Measurements from ENCODE around the gene ABLIM2.
"Not testable (repeated sequence)": the region's sequence is repeated elsewhere in the genome, so short reads cannot be mapped to it uniquely, and the experiment has no call there.

ABLIM2 gene

GRCh38 chr4:7947927-7948326 lies 210.7 kb downstream of the ABLIM2 start:
- in situ Hi-C loops (cut with MboI; ENCODE audit: low sequenced_read_pairs), result no loop called here

DNA sequence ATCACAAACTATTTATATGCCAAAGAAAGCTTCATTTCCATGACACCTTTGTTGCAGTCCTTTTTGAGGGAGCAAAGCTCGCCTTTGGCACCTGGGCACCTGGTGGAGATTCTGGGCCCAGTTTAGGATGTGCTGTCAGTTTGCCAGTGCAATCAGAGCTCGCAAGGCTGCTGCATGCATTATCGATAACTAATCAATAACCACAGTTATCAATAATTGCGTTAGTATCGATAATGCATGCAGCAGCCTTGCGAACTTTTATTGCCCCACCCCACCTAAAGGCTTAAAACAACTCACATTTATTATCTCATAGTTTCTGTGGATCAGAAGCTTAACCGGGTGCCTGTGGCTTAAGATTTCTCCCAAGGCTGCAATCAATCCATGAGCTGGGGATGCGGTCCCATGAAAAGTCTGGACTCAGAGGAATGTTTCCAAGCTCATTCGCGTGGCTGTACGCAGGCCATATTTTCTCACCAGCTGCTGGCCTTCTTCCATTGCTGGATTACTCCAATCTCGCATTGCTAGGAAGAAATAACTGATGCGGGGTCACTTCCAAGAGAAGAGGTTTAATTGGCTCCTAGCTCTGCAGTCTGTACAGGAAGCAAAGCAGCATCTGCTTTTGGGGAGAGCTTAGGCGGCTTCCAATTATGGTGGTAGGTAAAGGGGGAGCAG lies 212.8 kb downstream of the ABLIM2 start:
- in situ Hi-C loops (cut with MboI; ENCODE audit: low sequenced_read_pairs), result no loop called here

DNA sequence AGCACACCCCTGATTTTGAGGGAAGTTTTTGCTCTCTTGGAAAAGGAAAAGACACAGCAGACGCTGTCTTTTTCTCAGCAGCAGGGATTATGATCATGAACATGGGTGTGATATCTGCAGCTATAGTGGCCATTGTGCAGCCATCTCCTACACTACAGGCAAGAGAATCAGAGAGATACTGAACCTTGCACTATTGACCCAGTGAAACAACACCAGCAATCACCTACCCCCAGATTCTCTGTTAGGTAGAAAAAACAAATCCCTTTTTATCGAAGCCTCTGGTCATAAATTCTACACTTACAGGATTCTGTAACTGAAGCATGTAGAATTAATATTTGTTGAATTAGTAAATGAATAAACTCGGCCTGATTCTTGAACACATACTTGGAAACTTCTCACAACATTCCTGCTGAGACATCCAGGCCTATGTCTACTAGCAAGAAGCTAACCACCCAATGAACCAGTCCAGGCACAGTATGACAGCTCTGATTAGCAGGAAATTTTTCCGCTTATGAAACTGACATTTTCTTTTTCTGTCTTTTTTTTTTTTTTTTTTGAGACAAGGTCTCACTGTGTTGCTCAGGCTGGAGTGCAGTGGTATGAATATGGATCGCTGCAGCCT lies 213.9 kb downstream of the ABLIM2 start:
- in situ Hi-C loops (cut with MboI; ENCODE audit: low sequenced_read_pairs), result no loop called here

DNA sequence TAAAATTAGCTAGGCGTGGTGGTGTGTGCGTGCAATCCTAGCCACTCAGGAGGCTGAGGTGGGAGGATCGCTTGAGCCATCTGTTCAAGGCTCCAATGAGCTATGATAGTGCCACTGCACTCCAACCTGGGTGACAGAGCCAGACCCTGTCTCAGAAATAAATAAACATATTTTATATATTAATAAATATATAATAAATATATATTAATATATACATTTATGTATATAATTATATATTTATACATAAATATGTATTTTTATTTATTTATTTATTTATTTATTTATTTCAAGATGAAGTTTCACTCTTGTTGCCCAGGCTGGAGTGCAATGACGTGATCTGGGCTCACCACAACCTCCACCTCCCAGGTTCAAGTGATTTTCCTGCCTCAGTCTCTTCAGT lies 214.9 kb downstream of the ABLIM2 start:
- in situ Hi-C loops (cut with MboI; ENCODE audit: low sequenced_read_pairs), result not testable (repeated sequence)

DNA sequence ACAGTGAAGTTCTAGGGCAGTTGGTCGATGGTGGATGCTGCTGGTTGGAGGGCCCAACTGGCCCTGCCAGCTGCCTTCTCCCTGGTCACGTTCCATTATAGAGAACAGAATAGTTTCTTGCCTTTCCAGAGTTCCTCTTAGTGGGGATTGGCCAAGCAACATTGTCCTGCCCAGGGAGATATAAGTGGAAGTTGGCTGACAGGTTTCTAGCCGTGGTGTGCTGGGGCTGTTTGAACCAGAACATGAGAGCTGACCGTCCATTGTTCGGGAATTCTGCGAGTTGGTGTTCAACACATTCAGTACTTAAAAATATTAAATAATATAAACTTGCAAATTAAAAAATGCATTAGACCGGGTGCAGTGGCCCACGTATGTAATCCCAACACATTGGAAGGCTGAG lies 215.4 kb downstream of the ABLIM2 start:
- in situ Hi-C loops (cut with MboI; ENCODE audit: low sequenced_read_pairs), result no loop called here

GRCh38 chr4:7941965-7942496 lies 216.6 kb downstream of the ABLIM2 start:
- in situ Hi-C loops (cut with MboI; ENCODE audit: low sequenced_read_pairs), result no loop called here

DNA sequence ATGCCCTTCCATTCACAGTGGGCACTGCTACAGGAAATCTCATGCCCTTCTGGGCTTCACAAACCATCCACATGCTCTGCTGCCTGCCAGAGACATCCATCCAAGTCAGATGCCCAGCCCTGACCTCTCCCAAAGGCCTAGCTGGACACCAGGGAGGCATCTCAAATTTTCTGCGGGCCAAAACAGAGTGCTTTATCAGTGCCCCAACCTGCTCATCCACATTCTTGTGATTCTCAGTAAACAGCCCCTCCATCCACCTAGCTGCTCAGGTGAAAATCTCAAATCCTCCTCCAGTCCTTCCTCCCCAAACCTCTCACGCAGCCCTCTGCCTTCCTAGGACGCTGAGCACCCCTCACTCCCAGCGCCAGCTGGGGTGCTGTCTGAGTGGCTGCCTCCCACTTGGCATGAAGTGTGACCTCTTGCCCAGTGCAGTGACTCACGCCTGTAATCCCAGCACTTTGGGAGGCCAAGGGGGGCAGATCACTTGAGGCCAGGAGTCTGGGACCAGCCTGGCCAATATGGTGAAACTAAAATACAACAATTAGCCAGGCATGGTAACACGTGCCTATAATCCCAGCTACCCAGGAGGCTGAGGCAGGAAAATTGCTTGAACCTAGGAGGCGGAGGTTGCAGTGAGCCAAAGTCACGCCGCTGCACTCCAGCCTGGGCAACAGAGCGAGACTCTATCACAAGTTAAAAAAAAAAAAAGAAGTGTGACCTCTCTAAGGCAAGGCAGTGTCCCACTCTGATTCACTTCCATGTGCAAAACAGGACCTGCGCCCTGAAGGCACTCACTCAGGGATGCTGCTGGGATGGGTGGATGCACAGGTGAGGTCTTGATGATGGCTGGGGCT lies 217.3 kb downstream of the ABLIM2 start:
- in situ Hi-C loops (cut with MboI; ENCODE audit: low sequenced_read_pairs), result no loop called here

DNA sequence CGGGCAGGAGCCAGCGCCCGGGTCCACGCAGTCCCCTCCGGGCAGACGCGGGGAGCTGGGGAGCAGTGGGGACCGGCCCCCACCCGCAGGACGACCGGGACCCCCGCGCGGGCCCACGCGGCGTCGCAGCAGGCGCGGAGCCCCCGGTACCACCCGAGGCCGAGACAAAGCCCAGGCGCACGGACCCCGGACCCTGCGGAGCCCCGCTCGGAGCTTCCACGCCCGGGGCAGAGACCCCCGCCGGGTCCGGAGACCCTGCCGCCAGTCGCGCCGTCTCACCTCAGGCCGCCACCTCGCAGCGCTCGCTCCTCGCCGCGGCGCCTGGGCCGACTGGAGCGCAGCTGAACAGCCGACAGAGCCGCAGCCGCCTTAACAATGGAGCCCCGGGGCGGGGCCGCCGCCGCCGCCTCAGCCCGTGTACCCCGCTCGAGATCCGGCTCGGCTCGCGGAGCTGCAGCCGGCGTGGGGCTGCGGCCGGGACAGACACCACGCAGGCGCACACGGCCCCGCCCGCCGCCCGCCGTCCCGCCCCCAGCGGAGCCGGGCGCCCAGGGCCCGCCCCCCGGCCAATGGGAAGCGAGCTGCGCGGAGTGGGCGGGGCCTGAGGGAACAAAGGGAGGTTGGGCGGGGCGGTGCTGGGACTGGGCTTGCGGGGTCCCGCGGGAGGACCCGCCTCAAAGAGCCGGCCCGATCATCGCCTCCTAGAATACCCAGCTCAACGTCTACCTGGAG lies 219.1 kb downstream of the ABLIM2 start, which contains the start of gene AFAP1:
Gene AFAP1 (minus strand): TSS at position 485 of the 732 bp plus-strand sequence. CDS start 67,783 bp downstream, outside the sequence.
- in situ Hi-C loops (cut with MboI; ENCODE audit: low sequenced_read_pairs), result no loop called here

- in situ Hi-C loops (cut with MboI; ENCODE audit: low sequenced_read_pairs), result no loop called here
These were observed 219.8 kb downstream of the ABLIM2 start for GRCh38 chr4:7938609-7939376.

DNA sequence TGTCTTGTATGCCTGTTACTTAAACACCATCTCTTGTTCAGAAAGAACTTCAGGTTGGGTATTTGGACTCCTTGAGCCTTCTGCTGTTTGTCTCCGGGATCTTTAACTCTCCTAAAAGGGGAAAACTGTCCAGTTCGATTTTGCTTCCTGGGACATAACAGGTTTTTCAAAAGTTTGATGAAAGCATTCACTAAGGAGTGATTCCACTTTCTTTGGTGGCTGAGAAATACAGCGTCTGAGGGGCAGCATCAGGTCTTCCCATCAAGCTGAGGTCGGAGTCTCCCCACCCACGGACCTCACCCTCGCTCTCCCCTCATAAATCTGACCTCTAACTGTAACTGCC lies 220.4 kb downstream of the ABLIM2 start:
- in situ Hi-C loops (cut with MboI; ENCODE audit: low sequenced_read_pairs), result no loop called here

DNA sequence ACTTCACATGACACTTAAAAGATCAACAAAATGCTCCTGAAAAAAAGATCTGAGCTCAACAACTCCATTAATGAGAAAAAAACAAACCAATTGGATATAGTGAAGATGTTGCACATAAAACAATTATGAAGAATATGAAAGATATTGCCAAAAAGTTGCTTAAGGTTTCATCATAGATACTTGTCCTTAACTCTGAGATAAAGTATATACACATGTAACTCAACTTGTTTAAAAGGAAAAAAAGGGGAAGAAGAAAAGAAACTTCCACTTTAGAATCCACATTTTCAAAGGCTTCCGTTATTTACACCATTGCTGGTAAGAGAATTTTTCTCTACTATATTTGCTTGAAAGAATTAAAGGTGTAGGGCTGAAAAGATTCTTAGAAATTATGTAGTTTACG lies 221.6 kb downstream of the ABLIM2 start:
- in situ Hi-C loops (cut with MboI; ENCODE audit: low sequenced_read_pairs), result no loop called here

DNA sequence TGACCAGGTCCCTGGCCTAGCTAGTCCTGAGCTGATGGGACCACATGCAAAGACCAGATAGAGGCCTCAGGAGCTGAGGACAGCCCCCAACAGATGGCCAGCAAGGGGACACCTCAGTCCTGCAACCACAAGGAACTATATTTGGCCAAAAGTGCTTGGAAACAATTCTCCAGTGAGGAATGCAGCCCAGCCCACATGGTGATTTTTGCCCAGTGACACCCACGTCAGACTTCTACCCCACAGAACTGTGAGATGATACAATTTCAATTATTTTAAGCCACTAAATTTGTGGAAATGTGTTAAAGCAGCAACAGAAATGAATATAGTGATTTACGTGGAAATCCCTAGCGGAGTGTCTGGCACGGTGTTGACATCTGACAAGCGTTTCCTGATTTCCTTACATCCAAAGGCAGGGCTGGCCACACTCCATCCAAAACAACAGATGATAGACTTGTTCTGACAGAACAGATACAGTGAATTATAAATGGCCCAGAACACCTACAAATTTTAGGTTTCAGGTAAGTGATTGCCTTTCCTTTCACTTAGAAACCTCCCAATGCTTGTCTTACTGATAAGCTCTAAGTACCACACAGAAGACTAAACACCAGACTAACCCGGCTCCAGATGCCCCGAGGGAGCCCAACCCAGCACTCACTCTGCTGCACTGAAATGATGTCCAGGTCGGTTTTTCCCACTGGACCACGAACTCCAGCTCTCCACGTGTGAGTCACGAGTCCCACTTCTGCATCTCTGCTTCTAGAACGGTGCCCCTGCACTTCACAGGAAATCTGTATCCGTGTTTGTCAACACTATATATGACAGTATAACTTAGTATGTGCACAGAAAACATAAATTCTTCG lies 224.7 kb downstream of the ABLIM2 start:
- in situ Hi-C loops (cut with MboI; ENCODE audit: low sequenced_read_pairs), result no loop called here

DNA sequence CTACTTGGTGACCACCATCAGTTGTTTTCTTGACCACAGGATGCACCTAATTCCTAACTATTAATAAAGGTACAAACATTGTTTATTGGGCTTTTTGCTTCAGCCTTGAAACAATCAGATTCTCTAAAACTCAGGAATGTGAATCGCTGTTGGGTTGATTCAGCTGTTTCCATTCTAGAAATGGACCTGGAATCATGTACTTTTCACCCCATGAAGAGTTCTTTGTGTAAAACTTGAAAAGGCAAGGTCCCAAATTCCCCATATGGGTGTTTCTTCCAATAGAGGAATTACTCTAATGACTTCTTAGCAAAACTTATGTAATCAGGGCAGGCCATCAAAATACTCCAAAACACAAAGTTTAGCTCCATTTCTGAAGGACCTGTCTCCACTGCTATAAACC lies 226.3 kb downstream of the ABLIM2 start:
- in situ Hi-C loops (cut with MboI; ENCODE audit: low sequenced_read_pairs), result no loop called here

DNA sequence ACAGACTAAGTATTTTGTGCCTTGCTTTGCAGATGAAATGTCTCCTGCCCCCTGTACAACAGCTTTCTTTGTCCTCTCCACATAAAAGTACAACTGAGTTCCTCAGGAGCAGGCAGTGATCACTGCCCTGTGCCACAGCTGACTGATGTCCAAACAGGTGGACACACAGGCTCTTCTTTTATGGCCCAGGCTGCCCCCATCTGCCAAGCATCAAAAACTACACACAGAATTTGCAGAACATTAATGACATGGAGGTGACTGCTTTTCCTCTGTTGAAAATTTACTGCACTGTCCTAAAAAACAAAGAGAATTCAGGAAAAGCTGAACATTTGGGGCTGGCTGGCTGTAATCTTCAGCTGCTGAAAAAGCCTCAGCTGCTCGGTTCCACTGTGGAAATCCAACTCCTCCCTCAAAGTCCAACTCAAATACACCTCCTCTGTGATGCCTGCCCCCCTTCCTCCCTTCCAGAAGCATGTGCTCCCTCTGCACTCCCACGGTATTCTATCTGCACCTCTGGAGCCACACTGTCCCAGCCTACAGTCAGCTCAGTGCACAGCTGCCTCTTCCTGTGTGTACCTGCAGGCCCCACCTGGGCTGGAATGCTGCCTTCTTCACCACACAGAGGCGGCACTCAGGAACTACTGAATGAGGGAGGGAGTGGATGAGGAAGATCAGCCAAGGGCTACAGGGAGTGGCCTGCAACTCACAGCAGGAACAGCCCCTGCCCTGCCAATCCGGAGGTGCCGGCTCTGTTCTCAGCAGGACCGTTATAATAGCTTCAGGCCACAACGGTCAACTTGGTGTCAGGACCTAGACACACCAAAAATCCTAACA lies 229.3 kb downstream of the ABLIM2 start:
- in situ Hi-C loops (cut with MboI; ENCODE audit: low sequenced_read_pairs), result no loop called here

- in situ Hi-C loops (cut with MboI; ENCODE audit: low sequenced_read_pairs), result no loop called here
These were observed 229.9 kb downstream of the ABLIM2 start for GRCh38 chr4:7928711-7929110.

DNA sequence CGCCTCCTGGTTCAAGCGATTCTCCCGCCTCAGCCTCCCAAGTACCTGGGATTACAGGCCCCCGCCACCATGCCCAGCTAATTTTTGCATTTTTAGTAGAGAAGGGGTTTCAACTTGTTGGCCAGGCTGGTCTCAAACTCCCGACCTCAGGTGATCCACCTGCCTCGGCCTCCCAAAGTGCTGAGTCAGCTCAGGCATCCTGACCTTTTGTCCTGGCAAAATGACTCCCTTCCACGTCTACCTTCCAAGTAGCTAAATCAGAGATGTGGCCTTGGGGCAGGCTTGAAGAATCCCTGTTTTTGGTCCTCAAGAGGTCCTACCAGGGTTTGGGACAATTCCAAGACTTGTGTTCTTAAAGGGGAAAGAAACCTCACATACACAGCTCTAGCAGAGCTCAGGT lies 231.8 kb downstream of the ABLIM2 start:
- in situ Hi-C loops (cut with MboI; ENCODE audit: low sequenced_read_pairs), result no loop called here

DNA sequence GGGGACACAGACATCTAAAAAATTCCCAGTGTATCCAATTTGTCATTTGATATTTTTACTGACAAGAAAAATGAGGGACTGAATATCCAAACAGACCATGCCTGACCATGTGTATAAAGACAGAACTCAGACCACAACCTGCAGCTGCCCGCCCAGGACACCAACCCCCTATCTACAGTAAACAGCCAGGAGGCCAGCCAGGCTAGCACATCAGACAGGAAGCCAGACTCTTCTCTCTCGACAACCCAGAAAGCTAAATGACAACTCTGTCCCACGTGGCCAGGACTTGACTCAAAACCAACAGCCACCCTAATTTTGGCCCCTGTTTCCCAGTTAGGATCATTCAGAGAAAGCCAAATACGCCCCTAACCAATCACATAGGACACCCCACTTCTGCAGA lies 234.0 kb downstream of the ABLIM2 start:
- in situ Hi-C loops (cut with MboI; ENCODE audit: low sequenced_read_pairs), result no loop called here

GRCh38 chr4:7924163-7924562 lies 234.4 kb downstream of the ABLIM2 start:
- in situ Hi-C loops (cut with MboI; ENCODE audit: low sequenced_read_pairs), result no loop called here
